HAP-1 (cell line): ENCODE measurements around the gene KIF6.

Source experiments
- DNase-seq, 2 experiments: peaks; one replicate each; pipeline ENCODE4 v3.0.0-alpha.2; 2016 to 2020; ENCODE audit warnings: low spot score in 2 of 2
- H3K27me3 ChIP-seq: fragments of 250-450 bp; sonication (Bioruptor Pico); 2 replicates; pipeline ENCODE4 v1.5.1; 2020; ENCODE audit warnings: low read depth, mild to moderate bottlenecking, moderate library complexity
- H3K36me3 ChIP-seq: fragments of 250-450 bp; sonication (Bioruptor Pico); replicated peaks from 2 replicates; pipeline ENCODE4 v1.5.1; 2020; ENCODE audit warnings: mild to moderate bottlenecking
- H3K4me1 ChIP-seq: fragments of 250-450 bp; sonication (Bioruptor Pico); 2 replicates; pipeline ENCODE4 v1.5.1; 2020; ENCODE audit warnings: mild to moderate bottlenecking
- H3K4me3 ChIP-seq: fragments of 250-450 bp; sonication (Bioruptor Pico); 2 replicates; pipeline ENCODE4 v1.5.1; 2020; ENCODE audit warnings: mild to moderate bottlenecking, moderate library complexity
- H3K9me3 ChIP-seq: fragments of 250-450 bp; sonication (Bioruptor Pico); 2 replicates; pipeline ENCODE4 v1.5.1; 2020; ENCODE audit warnings: mild to moderate bottlenecking, moderate library complexity
- in situ Hi-C: fragments of 300-500 bp; cut with MboI; formaldehyde crosslinking; loops from 3 replicates; pipeline ENCODE4 v1.14.3; 2020; ENCODE audit warnings: low sequenced_read_pairs, inconsistent platforms, mixed read lengths

Gene KIF6

DNA sequence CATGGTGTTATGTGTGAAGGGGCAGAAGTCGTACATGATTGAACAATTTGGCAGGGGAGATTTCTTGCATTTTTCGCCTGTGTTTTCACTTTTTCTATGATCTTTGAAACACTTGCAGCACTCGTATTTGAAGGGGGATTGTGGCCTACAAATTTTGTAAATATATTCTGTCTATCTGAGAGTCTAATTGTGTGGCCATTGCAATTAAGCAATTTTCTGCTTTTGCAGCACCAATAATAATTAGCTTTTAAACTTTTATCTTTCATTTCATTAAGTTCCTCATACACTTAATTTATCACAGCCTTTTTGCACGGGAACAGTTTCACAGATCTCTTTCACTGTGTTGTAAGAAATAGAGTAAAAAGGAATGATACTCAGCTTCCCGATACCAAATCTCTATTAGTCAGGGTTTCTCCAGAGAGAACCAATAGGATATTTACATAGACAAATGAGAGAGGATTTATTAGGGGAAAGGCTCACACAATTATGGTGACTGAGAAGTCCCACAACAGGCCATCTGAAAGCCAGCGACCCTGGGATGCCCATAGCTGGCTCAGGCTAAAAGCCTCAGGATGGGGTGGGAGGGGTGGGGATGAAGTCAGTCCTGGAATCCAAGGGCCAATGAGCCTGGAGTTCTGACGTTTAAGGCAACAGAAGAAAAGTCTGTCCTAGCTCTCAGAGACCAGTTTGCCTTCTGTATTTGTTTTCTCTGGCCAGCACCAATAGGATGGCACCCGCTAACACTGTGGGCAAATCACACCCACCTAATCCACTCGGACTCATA, 58.3 kb downstream of the KIF6 start:
- Histone ChIP-seq H3K9me3 (no peaks in the 10 kb centered on the region), H3K27me3 (no peaks in the 10 kb centered on the region), H3K4me3 (no peak overlapping the region), H3K36me3 (no peaks in the 10 kb centered on the region), H3K4me1 (no peaks in the 10 kb centered on the region)
- no peak for DNase-seq
- in situ Hi-C loops: no loop called here

DNA sequence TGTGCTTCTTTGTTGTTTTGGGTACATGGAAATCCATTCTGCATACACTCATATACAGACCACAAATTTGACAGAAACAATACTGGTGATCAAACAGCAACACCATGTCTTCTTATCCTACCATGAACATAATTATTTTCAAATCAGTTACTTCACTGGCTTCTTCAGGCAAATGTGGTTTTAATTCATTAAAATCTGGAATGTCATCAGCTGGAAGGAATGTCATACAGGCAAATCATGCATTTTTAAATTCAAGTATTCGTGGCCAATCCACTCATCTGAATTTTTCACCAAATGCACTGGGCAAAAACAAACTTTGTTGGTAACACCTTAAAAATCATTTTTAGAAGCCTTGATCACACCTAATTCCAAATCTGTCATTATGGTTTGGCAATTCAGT, 59.3 kb downstream of the KIF6 start:
- H3K36me3 ChIP-seq: no peaks in the 10 kb centered on the region
- no peak overlapping the region for H3K4me3 ChIP-seq
- DNase-seq: no peak
- H3K27me3 ChIP-seq: no peaks in the 10 kb centered on the region
- H3K9me3 ChIP-seq: no peaks in the 10 kb centered on the region
- in situ Hi-C loops: no loop called here
- H3K4me1 ChIP-seq: no peaks in the 10 kb centered on the region

- no peak for DNase-seq
- in situ Hi-C loops: no loop called here
- H3K4me3 ChIP-seq: no peak overlapping the region
- no peaks in the 10 kb centered on the region for H3K9me3 ChIP-seq
- H3K27me3 ChIP-seq: no peaks in the 10 kb centered on the region
- no peaks in the 10 kb centered on the region for H3K36me3 ChIP-seq
- no peaks in the 10 kb centered on the region for H3K4me1 ChIP-seq
These were observed 61.0 kb downstream of the KIF6 start for GRCh38 chr6:39664173-39664572.

GRCh38 chr6:39657355-39658135, 67.7 kb downstream of the KIF6 start:
- Histone ChIP-seq H3K9me3 (no peaks in the 10 kb centered on the region), H3K36me3 (no peaks in the 10 kb centered on the region), H3K27me3 (no peaks in the 10 kb centered on the region), H3K4me3 (no peak overlapping the region), H3K4me1 (no peaks in the 10 kb centered on the region)
- DNase-seq: no peak
- in situ Hi-C loops: no loop called here

- no peak for DNase-seq
- no peak overlapping the region for H3K4me3 ChIP-seq
- H3K27me3 ChIP-seq: no peaks in the 10 kb centered on the region
- no peaks in the 10 kb centered on the region for H3K9me3 ChIP-seq
- H3K36me3 ChIP-seq: no peaks in the 10 kb centered on the region
- in situ Hi-C loops: no loop called here
- H3K4me1 ChIP-seq: no peaks in the 10 kb centered on the region
These were observed 71.1 kb downstream of the KIF6 start for GRCh38 chr6:39654121-39654520.

GRCh38 chr6:39653612-39654011, 71.6 kb downstream of the KIF6 start:
- H3K27me3 ChIP-seq: no peaks in the 10 kb centered on the region
- DNase-seq: no peak
- no peak overlapping the region for H3K4me3 ChIP-seq
- H3K9me3 ChIP-seq: no peaks in the 10 kb centered on the region
- in situ Hi-C loops: no loop called here
- no peaks in the 10 kb centered on the region for H3K4me1 ChIP-seq
- no peaks in the 10 kb centered on the region for H3K36me3 ChIP-seq

GRCh38 chr6:39649996-39650395, 75.2 kb downstream of the KIF6 start:
- Histone ChIP-seq H3K9me3 (no peaks in the 10 kb centered on the region), H3K27me3 (no peaks in the 10 kb centered on the region), H3K4me3 (no peak overlapping the region), H3K36me3 (no peaks in the 10 kb centered on the region), H3K4me1 (no peaks in the 10 kb centered on the region)
- DNase-seq: no peak
- in situ Hi-C loops: no loop called here

DNA sequence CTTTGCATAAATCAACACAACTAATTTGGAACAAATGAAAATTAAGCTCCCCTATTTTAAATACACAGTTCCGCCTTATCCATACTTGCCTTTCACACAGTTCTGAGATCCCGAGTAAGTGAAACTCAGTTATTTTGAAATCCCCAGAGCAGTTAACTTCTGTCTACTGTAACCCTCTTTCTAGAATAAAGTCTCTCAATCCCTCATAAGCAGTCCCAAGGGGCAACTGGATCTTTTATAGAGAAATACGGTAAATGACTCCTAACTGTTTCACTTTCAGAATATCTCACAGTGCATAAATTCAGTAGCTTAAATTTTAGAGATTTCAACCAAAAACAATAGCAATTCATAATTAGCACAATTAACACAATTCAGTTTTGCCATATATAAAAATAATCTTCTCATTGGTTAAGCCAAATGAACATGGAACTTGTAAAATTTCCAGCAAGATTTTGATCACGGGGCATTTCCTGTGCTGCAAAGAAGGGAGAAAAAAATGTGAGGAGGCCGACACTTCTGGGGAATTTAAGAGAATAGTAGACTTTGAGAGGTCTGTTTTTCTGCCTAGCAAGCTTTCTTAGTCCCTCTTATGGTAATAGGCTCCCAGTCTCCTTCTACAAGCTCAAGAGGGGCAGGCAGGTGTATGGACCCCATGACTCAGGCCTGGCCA, 78.3 kb downstream of the KIF6 start:
- no peak for DNase-seq
- H3K36me3 ChIP-seq: no peaks in the 10 kb centered on the region
- H3K9me3 ChIP-seq: no peaks in the 10 kb centered on the region
- in situ Hi-C loops: no loop called here
- H3K4me1 ChIP-seq: no peaks in the 10 kb centered on the region
- H3K4me3 ChIP-seq: no peak overlapping the region
- no peaks in the 10 kb centered on the region for H3K27me3 ChIP-seq

GRCh38 chr6:39642270-39642669, 82.9 kb downstream of the KIF6 start:
- in situ Hi-C loops: no loop called here
- Histone ChIP-seq H3K4me1 (no peaks in the 10 kb centered on the region), H3K27me3 (no peaks in the 10 kb centered on the region), H3K36me3 (no peaks in the 10 kb centered on the region), H3K4me3 (no peak overlapping the region), H3K9me3 (no peaks in the 10 kb centered on the region)
- no peak for DNase-seq

GRCh38 chr6:39638126-39638822, 86.9 kb downstream of the KIF6 start:
- Histone ChIP-seq H3K36me3 (no peaks in the 10 kb centered on the region), H3K27me3 (no peaks in the 10 kb centered on the region), H3K9me3 (no peaks in the 10 kb centered on the region), H3K4me3 (no peak overlapping the region), H3K4me1 (no peaks in the 10 kb centered on the region)
- DNase-seq: no peak
- in situ Hi-C loops: no loop called here

- Histone ChIP-seq H3K27me3 (no peaks in the 10 kb centered on the region), H3K4me3 (no peak overlapping the region), H3K36me3 (no peaks in the 10 kb centered on the region), H3K4me1 (no peaks in the 10 kb centered on the region), H3K9me3 (no peaks in the 10 kb centered on the region)
- in situ Hi-C loops: no loop called here
- DNase-seq: no peak
These were observed 90.4 kb downstream of the KIF6 start for GRCh38 chr6:39634646-39635341.

GRCh38 chr6:39625209-39625608, 100.0 kb downstream of the KIF6 start:
- H3K9me3 ChIP-seq: no peaks in the 10 kb centered on the region
- H3K36me3 ChIP-seq: no peaks in the 10 kb centered on the region
- no peaks in the 10 kb centered on the region for H3K27me3 ChIP-seq
- no peak overlapping the region for H3K4me3 ChIP-seq
- H3K4me1 ChIP-seq: no peaks in the 10 kb centered on the region
- in situ Hi-C loops: no loop called here
- no peak for DNase-seq

GRCh38 chr6:39623750-39624149, 101.5 kb downstream of the KIF6 start:
- in situ Hi-C loops: no loop called here
- no peak overlapping the region for H3K4me3 ChIP-seq
- no peak for DNase-seq

More at GRCh38 chr6:39623750-39624149, 101.5 kb downstream of the KIF6 start:
- Histone ChIP-seq H3K4me1 (no peaks in the 10 kb centered on the region), H3K36me3 (no peaks in the 10 kb centered on the region), H3K27me3 (no peaks in the 10 kb centered on the region), H3K9me3 (no peaks in the 10 kb centered on the region)
